Cardiac muscle cell (in vitro differentiated cells and primary cell): ENCODE measurements around the gene ALPG. TPM values are rescaled to one million over a fixed set of nuclear protein-coding genes. Genes with fewer than 3 reads are reported as not detected.
"Not testable (repeated sequence)": the region's sequence is repeated elsewhere in the genome, so short reads cannot be mapped to it uniquely, and the experiment has no call there.

Experiments used
- DNase-seq, 2 donors: peaks; one replicate each; pipeline versions ENCODE4 v3.0.0 to v3.0.0-alpha.2; 2010 to 2017; ENCODE audit warnings: low read depth in 1 of 2, low spot score in 1 of 2
- H3K27ac ChIP-seq: fragments of 200-600 bp; sonication (generic); 2 replicates; pipeline ENCODE4 v1.5.1; 2016
- H3K27me3 ChIP-seq: fragments of 200-600 bp; sonication (generic); 2 replicates; pipeline ENCODE4 v1.6.0; 2016; ENCODE audit warnings: control low read depth
- H3K36me3 ChIP-seq: fragments of 200-600 bp; sonication (generic); 2 replicates; pipeline ENCODE4 v1.5.1; 2016; ENCODE audit warnings: control low read depth
- H3K4me1 ChIP-seq: fragments of 200-600 bp; sonication (generic); 2 replicates; pipeline ENCODE4 v1.8.1; 2017; ENCODE audit warnings: low read depth, mild to moderate bottlenecking, mixed run types
- H3K4me3 ChIP-seq: fragments of 200-600 bp; sonication (generic); 2 replicates; pipeline ENCODE4 v1.5.1; 2016; ENCODE audit warnings: mild to moderate bottlenecking
- H3K9me3 ChIP-seq: fragments of 200-600 bp; sonication (generic); 2 replicates; pipeline ENCODE4 v1.5.1; 2017; ENCODE audit warnings: low read depth, mild to moderate bottlenecking, control low read depth
- polyA plus RNA-seq: library from polyadenylated mRNA; unstranded; fragments of >200 nt; fragmentation: Nextera tagmentation; extraction: Ambion mirVana; gene quantifications from 2 replicates; pipeline ENCODE4 v1.2.1, GENCODE V29; 2016
- total RNA-seq: library from RNA; depleted of rRNA; stranded (reverse); fragments of >200 nt; gene quantifications from 2 replicates; pipeline ENCODE4 v1.2.3, GENCODE V29; 2016
- TF ChIP-seq, protein P1 (sequence below): IDR thresholded peaks from 2 replicates; pipeline ENCODE4 v1.5.1; 2012; ENCODE audit warnings: low read depth, mild to moderate bottlenecking, low read length

ALPG gene
- total and polyA plus RNA-seq, 2 experiments from 2014 or later: not detected

- Histone ChIP-seq H3K27ac (no peak overlapping the region), H3K4me3 (no peak overlapping the region), H3K9me3 (no peaks in the 10 kb centered on the region), H3K36me3 (no peaks in the 10 kb centered on the region), H3K27me3 (no peaks in the 10 kb centered on the region), H3K4me1 (no peaks in the 10 kb centered on the region)
- TF ChIP-seq, protein P1, sequence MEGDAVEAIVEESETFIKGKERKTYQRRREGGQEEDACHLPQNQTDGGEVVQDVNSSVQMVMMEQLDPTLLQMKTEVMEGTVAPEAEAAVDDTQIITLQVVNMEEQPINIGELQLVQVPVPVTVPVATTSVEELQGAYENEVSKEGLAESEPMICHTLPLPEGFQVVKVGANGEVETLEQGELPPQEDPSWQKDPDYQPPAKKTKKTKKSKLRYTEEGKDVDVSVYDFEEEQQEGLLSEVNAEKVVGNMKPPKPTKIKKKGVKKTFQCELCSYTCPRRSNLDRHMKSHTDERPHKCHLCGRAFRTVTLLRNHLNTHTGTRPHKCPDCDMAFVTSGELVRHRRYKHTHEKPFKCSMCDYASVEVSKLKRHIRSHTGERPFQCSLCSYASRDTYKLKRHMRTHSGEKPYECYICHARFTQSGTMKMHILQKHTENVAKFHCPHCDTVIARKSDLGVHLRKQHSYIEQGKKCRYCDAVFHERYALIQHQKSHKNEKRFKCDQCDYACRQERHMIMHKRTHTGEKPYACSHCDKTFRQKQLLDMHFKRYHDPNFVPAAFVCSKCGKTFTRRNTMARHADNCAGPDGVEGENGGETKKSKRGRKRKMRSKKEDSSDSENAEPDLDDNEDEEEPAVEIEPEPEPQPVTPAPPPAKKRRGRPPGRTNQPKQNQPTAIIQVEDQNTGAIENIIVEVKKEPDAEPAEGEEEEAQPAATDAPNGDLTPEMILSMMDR: peak; percentile 42
- peak in 1 of 2 donors; percentile 35 for DNase-seq
Measured at GRCh38 chr2:232365621-232366321, 40.9 kb upstream of the ALPG start.

GRCh38 chr2:232366461-232366860, 40.2 kb upstream of the ALPG start:
- H3K4me1 ChIP-seq, DNase-seq, H3K9me3 ChIP-seq, H3K27me3 ChIP-seq, H3K4me3 ChIP-seq, H3K36me3 ChIP-seq, H3K27ac ChIP-seq: not testable (repeated sequence)

- DNase-seq: no peak
- Histone ChIP-seq H3K27ac (no peak overlapping the region), H3K4me3 (no peak overlapping the region), H3K4me1 (no peaks in the 10 kb centered on the region), H3K36me3 (no peaks in the 10 kb centered on the region), H3K27me3 (peaks cover 2% of the 10 kb centered on the region), H3K9me3 (no peaks in the 10 kb centered on the region)
- TF ChIP-seq, protein P1: no peak
Measured at GRCh38 chr2:232367016-232367415, 39.6 kb upstream of the ALPG start.

- peaks cover 2% of the 10 kb centered on the region for H3K27me3 ChIP-seq
- no peaks in the 10 kb centered on the region for H3K4me1 ChIP-seq
- no peak overlapping the region for H3K27ac ChIP-seq
- H3K4me3 ChIP-seq: no peak overlapping the region
- no peaks in the 10 kb centered on the region for H3K36me3 ChIP-seq
- DNase-seq: no peak
- TF ChIP-seq, protein P1: peak; percentile 4
- no peaks in the 10 kb centered on the region for H3K9me3 ChIP-seq
Measured at GRCh38 chr2:232367591-232368233, 38.9 kb upstream of the ALPG start.

DNA sequence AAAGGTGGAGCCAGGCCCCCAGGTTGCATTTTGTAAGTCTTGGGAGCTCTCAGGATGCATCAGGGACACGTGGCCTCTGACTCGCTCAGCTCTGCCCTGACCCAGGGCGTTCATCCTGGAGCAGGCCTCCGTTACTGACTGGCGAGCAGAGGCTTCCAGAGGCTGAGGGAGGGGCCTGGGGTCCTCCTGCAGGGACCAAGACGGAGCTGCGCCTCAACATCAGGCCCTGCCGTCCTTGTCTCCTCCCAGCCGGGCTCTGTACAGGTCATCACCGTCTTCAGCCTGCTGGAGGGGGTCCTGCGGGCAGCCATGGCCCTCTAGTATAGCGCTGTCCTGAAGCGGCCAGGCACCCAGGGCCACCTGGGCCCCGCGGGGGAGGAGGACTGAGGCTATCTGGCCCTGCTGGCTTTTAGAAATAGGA, 38.3 kb upstream of the ALPG start:
- Histone ChIP-seq H3K36me3 (no peaks in the 10 kb centered on the region), H3K9me3 (no peaks in the 10 kb centered on the region), H3K4me3 (no peak overlapping the region), H3K27ac (no peak overlapping the region), H3K27me3 (peaks cover 2% of the 10 kb centered on the region), H3K4me1 (no peaks in the 10 kb centered on the region)
- TF ChIP-seq, protein P1: no peak
- DNase-seq: no peak

GRCh38 chr2:232369126-232369951, 37.3 kb upstream of the ALPG start:
- Histone ChIP-seq H3K4me1 (no peaks in the 10 kb centered on the region), H3K4me3 (no peak overlapping the region), H3K27me3 (peaks cover 2% of the 10 kb centered on the region), H3K27ac (no peak overlapping the region), H3K36me3 (no peaks in the 10 kb centered on the region), H3K9me3 (no peaks in the 10 kb centered on the region)
- no peak for DNase-seq
- TF ChIP-seq, protein P1: no peak

GRCh38 chr2:232370007-232370406, 36.6 kb upstream of the ALPG start:
- not testable (repeated sequence) for DNase-seq, H3K27ac ChIP-seq, H3K4me1 ChIP-seq, H3K9me3 ChIP-seq, H3K36me3 ChIP-seq, H3K4me3 ChIP-seq, H3K27me3 ChIP-seq
